Measurements from ENCODE around the gene ATP2A3.

ATP2A3 gene

GRCh38 chr17:3990386-3991127, 26.3 kb upstream of the ATP2A3 start:
- DNase-seq: no peak

GRCh38 chr17:3989041-3989886, 25.0 kb upstream of the ATP2A3 start:
- no peak for DNase-seq

GRCh38 chr17:3988297-3989040, 24.2 kb upstream of the ATP2A3 start:
- DNase-seq: no peak

GRCh38 chr17:3986939-3987335, 22.7 kb upstream of the ATP2A3 start:
- DNase-seq: no peak

- no peak for DNase-seq
Observed at GRCh38 chr17:3986270-3986938, 22.2 kb upstream of the ATP2A3 start.

GRCh38 chr17:3985846-3986245, 21.6 kb upstream of the ATP2A3 start:
- no peak for DNase-seq

GRCh38 chr17:3983606-3984484, 19.6 kb upstream of the ATP2A3 start:
- no peak for DNase-seq

- no peak for DNase-seq
Observed at GRCh38 chr17:3982541-3983017, 18.3 kb upstream of the ATP2A3 start.

- DNase-seq: no peak
Observed at GRCh38 chr17:3982113-3982512, 17.9 kb upstream of the ATP2A3 start.

GRCh38 chr17:3981455-3981854, 17.2 kb upstream of the ATP2A3 start:
- no peak for DNase-seq

GRCh38 chr17:3980381-3981014, 16.3 kb upstream of the ATP2A3 start:
- no peak for DNase-seq

GRCh38 chr17:3979290-3979611, 15.0 kb upstream of the ATP2A3 start:
- DNase-seq: no peak

- DNase-seq: no peak
Observed at GRCh38 chr17:3978421-3979289, 14.4 kb upstream of the ATP2A3 start.

- DNase-seq: no peak
Observed at GRCh38 chr17:3977387-3977786, 13.2 kb upstream of the ATP2A3 start.

- DNase-seq: no peak
Observed at GRCh38 chr17:3976675-3977171, 12.5 kb upstream of the ATP2A3 start.

- no peak for DNase-seq
Observed at GRCh38 chr17:3974980-3975379, 10.7 kb upstream of the ATP2A3 start.

- DNase-seq: no peak
Observed at GRCh38 chr17:3974138-3974687, 10.0 kb upstream of the ATP2A3 start.

GRCh38 chr17:3973495-3974137, 9.4 kb upstream of the ATP2A3 start:
- no peak for DNase-seq

- no peak for DNase-seq
Observed at GRCh38 chr17:3972931-3973330, 8.7 kb upstream of the ATP2A3 start.

Measured in stimulated activated CD4-positive, alpha-beta T cell treated with anti-CD3 and anti-CD28 coated beads, Interleukin-4, amount 100 ng/mL, for 24 hours (primary cell).